Measurements from ENCODE around the gene WNT4. TPM values are rescaled to one million over a fixed set of nuclear protein-coding genes. Genes with fewer than 3 reads are reported as not detected.
A peak's percentile ranks its signal among the peaks of the same experiment; 100 is the strongest.

Gene WNT4
- total and polyA plus RNA-seq, 9 of the 15 experiments (the other 6 are each of a cell fraction or from before 2014, with no cell fraction given) = 0.01 TPM; not detected in 8

- FAIRE-seq = no peak
- 100% methylated on average over 3 of the region's 3 CpGs for WGBS (ENCODE audit: insufficient coverage, low coverage, missing lambda C conversion rate)
- in situ Hi-C loops (cut with MboI) = no loop called here
- no TSS peak for BruUV-seq (replicated peaks)
- Histone ChIP-seq H3K4me2 (ENCODE audit: insufficient read depth, low read length) (no peak overlapping the region), H4K20me1 (replicated peaks; ENCODE audit: control insufficient read depth, insufficient read depth, low read length) (peaks cover 14% of the 10 kb centered on the region), H3K9me3 (replicated peaks; ENCODE audit: control insufficient read depth, insufficient read depth, low read depth, low read length) (no peaks in the 10 kb centered on the region), H3K27me3 (ENCODE audit: control insufficient read depth in 2 of 2, insufficient read depth in 2 of 2, low read length in 2 of 2) (no peaks in the 10 kb centered on the region), H3K27ac (ENCODE audit: extremely low read depth, low read depth, low read length) (no peak overlapping the region), H3K79me2 (ENCODE audit: control insufficient read depth, insufficient read depth, low read length) (peaks cover 15% of the 10 kb centered on the region; the same call in 2 of the 3 replicates), H3K36me3 (ENCODE audit: control insufficient read depth, insufficient read depth, low read length) (peaks cover 66% of the 10 kb centered on the region), H3K9me1 (ENCODE audit: control insufficient read depth, insufficient read depth, low read length) (peaks cover 6% of the 10 kb centered on the region), H3K4me1 (replicated peaks in 1 of 2; ENCODE audit: control insufficient read depth in 2 of 2, insufficient read depth in 2 of 2, low read length in 2 of 2) (peaks cover 0 to 12% of the 10 kb centered on the region in 2 experiments; a peak in 2 of 5 replicates), H3K9ac (ENCODE audit: insufficient read depth in 1 of 2, low read depth in 2 of 2, low read length in 2 of 2) (no peak overlapping the region), H2AFZ (ENCODE audit: low read depth, low read length) (no peak overlapping the region), H3K4me3 (no peak overlapping the region)
- no peak for TF ChIP-seq RBBP5 (IDR thresholded peaks at IDR 0.05; ENCODE audit: borderline replicate concordance, insufficient read depth, low read length, poor library complexity, severe bottlenecking)
- intact Hi-C loops (cut with micrococcal nuclease) = no loop called here
- ATAC-seq = no peak
- ChIA-PET CTCF (ENCODE audit: low intra/inter-chr PET ratio) (no interaction called here), POLR2A (interaction anchor here (0.7 to 2.7 kb wide), 5 partner anchors 10 to 94 kb away, joined by 3 to 10 read pairs (median 4); no protein-coding TSS in a partner anchor)
- no peak for DNase-seq (ENCODE audit: extremely low read depth in 1 of 4, low spot score in 3 of 4)
These were observed 32.9 kb downstream of the WNT4 start for GRCh38 chr1:22110016-22110415.

DNA sequence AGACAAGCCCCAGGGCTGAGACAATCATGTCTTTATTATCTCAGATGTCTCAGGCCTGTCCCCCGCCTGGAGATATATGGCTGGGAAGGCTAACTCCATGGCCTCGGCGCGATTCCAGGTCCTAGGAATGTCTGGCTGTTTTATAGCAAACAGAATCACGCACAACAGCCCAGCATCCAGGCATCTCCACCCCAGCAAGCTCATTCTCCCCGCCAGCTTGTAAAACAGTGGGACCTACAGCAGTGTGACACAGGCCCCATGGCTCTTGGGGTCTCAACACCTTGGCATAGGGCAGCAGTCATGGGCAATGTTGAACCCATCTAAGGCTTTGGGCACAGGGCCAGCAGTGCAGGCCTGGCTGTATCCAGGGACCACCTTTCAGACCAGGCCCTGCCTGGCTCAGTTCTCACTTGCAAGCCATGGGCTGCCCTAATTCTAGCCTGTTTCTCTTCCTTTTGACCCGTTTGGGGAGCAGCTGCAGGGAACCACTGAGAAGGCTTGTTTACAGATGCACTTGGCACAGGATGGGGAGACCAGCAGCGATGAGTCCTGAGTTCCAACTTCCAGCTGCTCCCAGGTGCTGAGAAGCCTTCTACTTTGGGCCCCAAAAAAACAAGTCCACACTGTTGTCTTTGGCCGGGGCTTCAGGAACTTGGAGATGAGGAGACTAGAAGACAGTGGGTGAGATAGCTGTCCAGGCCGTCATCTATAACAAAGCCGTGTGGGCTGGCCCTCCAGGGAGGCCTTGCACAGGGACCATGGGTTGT, 34.4 kb downstream of the WNT4 start:
- H4K20me1 ChIP-seq (replicated peaks; ENCODE audit: control insufficient read depth, insufficient read depth, low read length) = peaks cover 8% of the 10 kb centered on the region
- in situ Hi-C loops (cut with MboI) = no loop called here
- FAIRE-seq = no peak

More for the DNA sequence above, 34.4 kb downstream of the WNT4 start:
- no peak overlapping the region for H3K4me2 ChIP-seq (ENCODE audit: insufficient read depth, low read length)
- no peak overlapping the region for H2AFZ ChIP-seq (ENCODE audit: low read depth, low read length)
- no peaks in the 10 kb centered on the region for H3K9me3 ChIP-seq (replicated peaks; ENCODE audit: control insufficient read depth, insufficient read depth, low read depth, low read length)
- CTCF ChIA-PET (ENCODE audit: low intra/inter-chr PET ratio) = interaction anchor here (4.1 kb wide), 1 partner anchor 308 kb away, joined by 24 read pairs; no protein-coding TSS in a partner anchor
- ATAC-seq (no peak), DNase-seq (ENCODE audit: extremely low read depth in 1 of 4, low spot score in 3 of 4) (no peak)
- intact Hi-C loops (cut with micrococcal nuclease) = no loop called here
- H3K4me3 ChIP-seq = no peak overlapping the region
- peaks cover 6% of the 10 kb centered on the region for H3K9me1 ChIP-seq (ENCODE audit: control insufficient read depth, insufficient read depth, low read length)
- BruUV-seq (replicated peaks) = no TSS peak
- WGBS (ENCODE audit: insufficient coverage, low coverage, missing lambda C conversion rate) = 88% methylated on average over 11 of the region's 11 CpGs
- POLR2A ChIA-PET = interaction anchor here (0.5 to 2.0 kb wide), 3 partner anchors 9 to 269 kb away, joined by 3 to 4 read pairs (median 3); no protein-coding TSS in a partner anchor
- H3K27me3 ChIP-seq (ENCODE audit: control insufficient read depth in 2 of 2, insufficient read depth in 2 of 2, low read length in 2 of 2) = no peaks in the 10 kb centered on the region
- no peaks in the 10 kb centered on the region; a peak in 3 of 5 replicates for H3K4me1 ChIP-seq (replicated peaks in 1 of 2; ENCODE audit: control insufficient read depth in 2 of 2, insufficient read depth in 2 of 2, low read length in 2 of 2)
- H3K79me2 ChIP-seq (ENCODE audit: control insufficient read depth, insufficient read depth, low read length) = peaks cover 15% of the 10 kb centered on the region; the same call in 2 of the 3 replicates
- peak overlapping the region in 1 of 2 experiments; percentile 18; a peak in 2 of 4 replicates for H3K9ac ChIP-seq (ENCODE audit: insufficient read depth in 1 of 2, low read depth in 2 of 2, low read length in 2 of 2)
- TF ChIP-seq NFIC (IDR thresholded peaks at IDR 0.05) (peak; percentile 27; the same call in 1 of the 2 replicates), POLR2G (IDR thresholded peaks at IDR 0.05; ENCODE audit: low read depth, low read length) (0 out of 2 replicates have a peak, but pooled peaks have one; percentile 15), ZNF76 (CRISPR knock-in tag; IDR thresholded peaks at IDR 0.05; ENCODE audit: borderline replicate concordance) (no peak), ZNF12 (CRISPR knock-in tag; IDR thresholded peaks at IDR 0.05) (no peak), ZNF197 (CRISPR knock-in tag; IDR thresholded peaks at IDR 0.05; ENCODE audit: low read depth) (no peak), STAT6 (CRISPR knock-in tag; IDR thresholded peaks at IDR 0.05) (no peak), PTRF (tag; IDR thresholded peaks at IDR 0.05) (no peak)
- H3K36me3 ChIP-seq (ENCODE audit: control insufficient read depth, insufficient read depth, low read length) = peaks cover 68% of the 10 kb centered on the region
- H3K27ac ChIP-seq (ENCODE audit: extremely low read depth, low read depth, low read length) = no peak overlapping the region
